ENCODE results near the gene USH1G. TPM values are rescaled to one million over a fixed set of nuclear protein-coding genes. Genes with fewer than 3 reads are reported as not detected.
"Not testable (repeated sequence)": the region's sequence is repeated elsewhere in the genome, so short reads cannot be mapped to it uniquely, and the experiment has no call there.

Gene USH1G
- total RNA-seq, 2 experiments from 2014 or later: not detected

- no peak overlapping the region for H3K27ac Mint-ChIP-seq
- CTCF ChIA-PET: interaction anchor here (0.6 to 1.3 kb wide), 2 partner anchors 54 to 110 kb away, joined by 4 to 6 read pairs; no protein-coding TSS in a partner anchor
- no peak for DNase-seq
- no peaks in the 10 kb centered on the region for H3K36me3 Mint-ChIP-seq (ENCODE audit: low read depth)
- H3K9me3 Mint-ChIP-seq: no peaks in the 10 kb centered on the region
- no peaks in the 10 kb centered on the region for H3K4me1 Mint-ChIP-seq (ENCODE audit: low read depth)
- H3K4me3 Mint-ChIP-seq: no peak overlapping the region
- intact Hi-C loops (cut with micrococcal nuclease): no loop called here
- H3K27me3 Mint-ChIP-seq (ENCODE audit: low read depth): no peaks in the 10 kb centered on the region
These were observed 16.0 kb downstream of the USH1G start for GRCh38 chr17:74907012-74907411.

- H3K36me3 Mint-ChIP-seq (ENCODE audit: low read depth); H3K27ac Mint-ChIP-seq; H3K9me3 Mint-ChIP-seq; DNase-seq; H3K4me3 Mint-ChIP-seq; intact Hi-C loops (cut with micrococcal nuclease); H3K27me3 Mint-ChIP-seq (ENCODE audit: low read depth); H3K4me1 Mint-ChIP-seq (ENCODE audit: low read depth): not testable (repeated sequence)
- CTCF ChIA-PET: interaction anchor here (1.3 kb wide), 2 partner anchors 46 to 54 kb away, joined by 5 to 6 read pairs; no protein-coding TSS in a partner anchor
These were observed 16.8 kb downstream of the USH1G start for GRCh38 chr17:74906214-74906793.

- Mint-ChIP-seq H3K4me3 (no peak overlapping the region), H3K9me3 (no peaks in the 10 kb centered on the region), H3K4me1 (ENCODE audit: low read depth) (no peaks in the 10 kb centered on the region), H3K36me3 (ENCODE audit: low read depth) (no peaks in the 10 kb centered on the region), H3K27ac (no peak overlapping the region), H3K27me3 (ENCODE audit: low read depth) (no peaks in the 10 kb centered on the region)
- DNase-seq: no peak
- intact Hi-C loops (cut with micrococcal nuclease): no loop called here
- CTCF ChIA-PET: no interaction called here
These were observed 18.2 kb downstream of the USH1G start for GRCh38 chr17:74904687-74905409.

- no peaks in the 10 kb centered on the region for H3K27me3 Mint-ChIP-seq (ENCODE audit: low read depth)
- H3K9me3 Mint-ChIP-seq: no peaks in the 10 kb centered on the region
- H3K27ac Mint-ChIP-seq: no peak overlapping the region
- intact Hi-C loops (cut with micrococcal nuclease): no loop called here
- CTCF ChIA-PET: no interaction called here
- no peak overlapping the region for H3K4me3 Mint-ChIP-seq
- no peak for DNase-seq
- H3K4me1 Mint-ChIP-seq (ENCODE audit: low read depth): no peaks in the 10 kb centered on the region
- H3K36me3 Mint-ChIP-seq (ENCODE audit: low read depth): no peaks in the 10 kb centered on the region
These were observed 19.4 kb downstream of the USH1G start for GRCh38 chr17:74903671-74904070.

GRCh38 chr17:74903034-74903433 lies 20.0 kb downstream of the USH1G start:
- Mint-ChIP-seq H3K4me1 (ENCODE audit: low read depth) (no peaks in the 10 kb centered on the region), H3K4me3 (no peak overlapping the region), H3K27ac (no peak overlapping the region), H3K9me3 (no peaks in the 10 kb centered on the region), H3K36me3 (ENCODE audit: low read depth) (no peaks in the 10 kb centered on the region), H3K27me3 (ENCODE audit: low read depth) (no peaks in the 10 kb centered on the region)
- CTCF ChIA-PET: no interaction called here
- intact Hi-C loops (cut with micrococcal nuclease): no loop called here
- DNase-seq: no peak

GRCh38 chr17:74901353-74902135 lies 21.5 kb downstream of the USH1G start:
- H3K4me1 Mint-ChIP-seq (ENCODE audit: low read depth): no peaks in the 10 kb centered on the region
- no peaks in the 10 kb centered on the region for H3K27me3 Mint-ChIP-seq (ENCODE audit: low read depth)
- intact Hi-C loops (cut with micrococcal nuclease): no loop called here
- no peaks in the 10 kb centered on the region for H3K9me3 Mint-ChIP-seq
- DNase-seq: no peak
- no peak overlapping the region for H3K27ac Mint-ChIP-seq
- CTCF ChIA-PET: interaction anchor here (0.6 kb wide), 1 partner anchor 56 kb away, joined by 3 read pairs; no protein-coding TSS in a partner anchor
- H3K36me3 Mint-ChIP-seq (ENCODE audit: low read depth): no peaks in the 10 kb centered on the region
- H3K4me3 Mint-ChIP-seq: no peak overlapping the region

GRCh38 chr17:74900208-74900607 lies 22.8 kb downstream of the USH1G start:
- H3K9me3 Mint-ChIP-seq: no peaks in the 10 kb centered on the region
- no peaks in the 10 kb centered on the region for H3K4me1 Mint-ChIP-seq (ENCODE audit: low read depth)
- no peaks in the 10 kb centered on the region for H3K27me3 Mint-ChIP-seq (ENCODE audit: low read depth)
- CTCF ChIA-PET: interaction anchor here (1.1 kb wide), 1 partner anchor 61 kb away, joined by 3 read pairs; no protein-coding TSS in a partner anchor
- no peaks in the 10 kb centered on the region for H3K36me3 Mint-ChIP-seq (ENCODE audit: low read depth)
- H3K4me3 Mint-ChIP-seq: no peak overlapping the region
- intact Hi-C loops (cut with micrococcal nuclease): no loop called here
- H3K27ac Mint-ChIP-seq: no peak overlapping the region
- no peak for DNase-seq

GRCh38 chr17:74898376-74898946 lies 24.6 kb downstream of the USH1G start:
- H3K36me3 Mint-ChIP-seq (ENCODE audit: low read depth): no peaks in the 10 kb centered on the region
- H3K4me1 Mint-ChIP-seq (ENCODE audit: low read depth): peaks cover 2% of the 10 kb centered on the region
- H3K4me3 Mint-ChIP-seq: no peak overlapping the region
- CTCF ChIA-PET: interaction anchor here (0.6 to 1.0 kb wide), 3 partner anchors 17 to 107 kb away, joined by 3 read pairs; no protein-coding TSS in a partner anchor
- H3K9me3 Mint-ChIP-seq: no peaks in the 10 kb centered on the region
- H3K27ac Mint-ChIP-seq: no peak overlapping the region
- DNase-seq: no peak
- intact Hi-C loops (cut with micrococcal nuclease): no loop called here
- H3K27me3 Mint-ChIP-seq (ENCODE audit: low read depth): peaks cover 13% of the 10 kb centered on the region

GRCh38 chr17:74893936-74894671 lies 29.0 kb downstream of the USH1G start:
- intact Hi-C loops (cut with micrococcal nuclease): no loop called here
- Mint-ChIP-seq H3K4me1 (ENCODE audit: low read depth) (peaks cover 2% of the 10 kb centered on the region), H3K9me3 (no peaks in the 10 kb centered on the region), H3K27ac (no peak overlapping the region), H3K36me3 (ENCODE audit: low read depth) (no peaks in the 10 kb centered on the region), H3K4me3 (peak overlapping the region; percentile 43), H3K27me3 (ENCODE audit: low read depth) (peaks cover 23% of the 10 kb centered on the region)
- CTCF ChIA-PET: no interaction called here
- DNase-seq: no peak

GRCh38 chr17:74892974-74893911 lies 29.8 kb downstream of the USH1G start, which contains the start of gene FADS6:
FADS6 (minus strand) TSS chr17:74893633; CDS start chr17:74893595, 38 bp downstream.
- no peaks in the 10 kb centered on the region for H3K36me3 Mint-ChIP-seq (ENCODE audit: low read depth)
- DNase-seq: no peak
- H3K27ac Mint-ChIP-seq: no peak within 1 kb of the TSS
- no peaks in the 10 kb centered on the region for H3K9me3 Mint-ChIP-seq
- CTCF ChIA-PET: no interaction called here
- H3K27me3 Mint-ChIP-seq (ENCODE audit: low read depth): peaks cover 23% of the 10 kb centered on the region
- peaks cover 2% of the 10 kb centered on the region for H3K4me1 Mint-ChIP-seq (ENCODE audit: low read depth)
- intact Hi-C loops (cut with micrococcal nuclease): no loop called here
- H3K4me3 Mint-ChIP-seq: peak within 1 kb of the TSS; percentile 43

All from activated naive CD4-positive, alpha-beta T cell treated with anti-CD3 and anti-CD28 coated beads for 36 hours (primary cell).